ENCODE measurements around the gene CDK18. TPM values are rescaled to one million over a fixed set of nuclear protein-coding genes. Genes with fewer than 3 reads are reported as not detected.

Gene CDK18
- total RNA-seq, 6 experiments from 2014 or later = 0.33 to 2.9 (median 1.7) TPM

DNA sequence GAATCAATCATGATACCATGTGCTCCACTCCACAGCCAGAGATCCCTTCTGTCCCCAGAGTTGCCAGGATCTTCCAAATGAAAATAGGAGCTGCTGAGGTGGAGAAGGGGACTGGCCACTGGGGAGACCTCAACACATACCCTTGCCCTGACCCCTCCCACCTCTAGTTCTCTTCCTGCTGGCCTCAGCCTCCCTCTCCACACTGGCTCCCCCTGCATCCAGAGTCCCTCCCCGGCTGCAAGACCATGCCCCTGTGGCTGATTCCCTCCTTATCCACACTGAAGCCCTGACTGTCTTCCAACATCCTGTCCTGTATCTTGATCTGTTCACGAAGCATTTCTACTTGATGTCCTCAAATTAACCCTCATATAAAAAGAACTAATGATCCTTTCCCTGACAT lies 21.1 kb upstream of the CDK18 start:
- no peaks in the 10 kb centered on the region for H3K4me1 Mint-ChIP-seq (ENCODE audit: low read depth)
- no peak overlapping the region for H3K4me3 Mint-ChIP-seq
- TF ChIP-seq, protein P1, sequence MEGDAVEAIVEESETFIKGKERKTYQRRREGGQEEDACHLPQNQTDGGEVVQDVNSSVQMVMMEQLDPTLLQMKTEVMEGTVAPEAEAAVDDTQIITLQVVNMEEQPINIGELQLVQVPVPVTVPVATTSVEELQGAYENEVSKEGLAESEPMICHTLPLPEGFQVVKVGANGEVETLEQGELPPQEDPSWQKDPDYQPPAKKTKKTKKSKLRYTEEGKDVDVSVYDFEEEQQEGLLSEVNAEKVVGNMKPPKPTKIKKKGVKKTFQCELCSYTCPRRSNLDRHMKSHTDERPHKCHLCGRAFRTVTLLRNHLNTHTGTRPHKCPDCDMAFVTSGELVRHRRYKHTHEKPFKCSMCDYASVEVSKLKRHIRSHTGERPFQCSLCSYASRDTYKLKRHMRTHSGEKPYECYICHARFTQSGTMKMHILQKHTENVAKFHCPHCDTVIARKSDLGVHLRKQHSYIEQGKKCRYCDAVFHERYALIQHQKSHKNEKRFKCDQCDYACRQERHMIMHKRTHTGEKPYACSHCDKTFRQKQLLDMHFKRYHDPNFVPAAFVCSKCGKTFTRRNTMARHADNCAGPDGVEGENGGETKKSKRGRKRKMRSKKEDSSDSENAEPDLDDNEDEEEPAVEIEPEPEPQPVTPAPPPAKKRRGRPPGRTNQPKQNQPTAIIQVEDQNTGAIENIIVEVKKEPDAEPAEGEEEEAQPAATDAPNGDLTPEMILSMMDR (IDR thresholded peaks at IDR 0.05) = no peak
- peaks cover 58% of the 10 kb centered on the region for H3K27me3 Mint-ChIP-seq (ENCODE audit: insufficient read depth)
- H3K36me3 Mint-ChIP-seq (ENCODE audit: low read depth) = no peaks in the 10 kb centered on the region
- DNase-seq = no peak
- no peaks in the 10 kb centered on the region for H3K9me3 Mint-ChIP-seq
- no peak overlapping the region for H3K27ac Mint-ChIP-seq

DNA sequence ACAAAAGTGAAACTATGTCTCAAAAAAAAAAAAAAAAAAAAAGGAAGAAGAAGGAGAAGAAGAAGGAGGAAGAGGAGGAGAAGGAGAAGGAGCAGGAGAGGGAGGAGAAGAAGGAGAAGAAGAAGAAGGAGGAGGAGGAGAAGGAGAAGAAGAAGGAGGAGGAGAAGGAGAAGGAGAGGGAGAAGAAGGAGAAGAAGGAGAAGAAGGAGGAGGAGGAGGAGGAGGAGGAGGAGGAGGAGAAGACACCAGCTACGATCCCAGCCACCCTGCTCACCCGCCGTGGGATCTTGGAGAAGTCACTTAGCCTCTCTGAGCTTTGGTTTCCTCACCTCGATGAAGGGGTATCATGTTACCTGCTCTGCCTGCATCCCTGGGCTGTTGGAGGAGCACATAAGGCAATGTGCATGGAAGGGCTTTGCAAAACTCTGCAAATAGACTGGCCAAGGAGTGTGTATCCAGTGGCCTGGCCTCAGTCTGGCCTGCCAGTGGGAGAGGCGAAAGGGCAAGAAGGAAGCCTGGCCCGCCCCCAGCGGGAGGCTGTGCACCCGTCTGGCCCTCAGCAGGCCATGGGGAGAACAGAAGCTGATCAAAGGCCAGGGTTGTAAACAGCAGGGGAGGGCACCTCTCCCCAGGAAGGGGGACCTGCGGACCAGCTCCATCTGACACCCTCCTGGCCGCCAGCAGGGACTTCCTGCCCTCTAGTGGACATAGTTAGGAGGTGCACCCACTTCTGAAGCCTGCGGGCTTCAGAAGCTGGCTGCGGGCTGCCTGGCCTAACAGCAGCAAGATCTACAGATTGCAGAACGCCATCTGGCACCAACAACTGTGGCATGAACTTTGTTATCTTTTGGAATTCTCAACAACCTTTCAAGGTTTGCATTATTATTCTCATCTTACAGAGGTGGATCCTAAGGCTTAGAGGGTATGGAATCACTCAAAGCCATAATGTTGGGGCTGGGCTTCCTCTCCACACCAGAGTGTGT lies 19.2 kb upstream of the CDK18 start:
- Mint-ChIP-seq H3K36me3 (ENCODE audit: low read depth) (no peaks in the 10 kb centered on the region), H3K27me3 (ENCODE audit: insufficient read depth) (peaks cover 54% of the 10 kb centered on the region), H3K4me3 (no peak overlapping the region), H3K9me3 (no peaks in the 10 kb centered on the region), H3K4me1 (ENCODE audit: low read depth) (no peaks in the 10 kb centered on the region), H3K27ac (no peak overlapping the region)
- peak; percentile 46 for DNase-seq
- TF ChIP-seq, protein P1 (IDR thresholded peaks at IDR 0.05) = peak; percentile 99

DNA sequence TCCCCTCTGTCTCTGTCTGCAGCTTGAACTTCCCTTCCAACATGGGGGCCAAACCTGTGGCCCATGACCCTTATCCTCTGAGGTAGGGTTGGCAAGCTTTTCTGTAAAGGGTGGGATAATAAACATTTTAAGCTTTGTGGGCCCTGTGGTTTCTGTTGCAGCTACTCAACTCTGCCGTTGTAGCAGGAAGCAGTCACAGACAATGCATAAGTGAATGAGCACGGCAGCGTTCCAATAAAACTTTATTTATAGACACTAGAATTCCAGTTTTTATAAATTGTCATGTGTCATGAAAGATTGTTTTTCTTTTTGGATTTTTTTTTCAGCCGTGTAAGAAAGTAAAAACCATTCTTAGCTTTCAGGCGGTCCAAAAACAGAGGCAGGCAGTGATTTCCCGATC lies 18.2 kb upstream of the CDK18 start:
- DNase-seq = no peak
- no peaks in the 10 kb centered on the region for H3K4me1 Mint-ChIP-seq (ENCODE audit: low read depth)
- no peaks in the 10 kb centered on the region for H3K9me3 Mint-ChIP-seq
- TF ChIP-seq, protein P1 (IDR thresholded peaks at IDR 0.05) = no peak
- no peaks in the 10 kb centered on the region for H3K36me3 Mint-ChIP-seq (ENCODE audit: low read depth)
- H3K27me3 Mint-ChIP-seq (ENCODE audit: insufficient read depth) = peaks cover 47% of the 10 kb centered on the region
- no peak overlapping the region for H3K27ac Mint-ChIP-seq
- H3K4me3 Mint-ChIP-seq = no peak overlapping the region

DNA sequence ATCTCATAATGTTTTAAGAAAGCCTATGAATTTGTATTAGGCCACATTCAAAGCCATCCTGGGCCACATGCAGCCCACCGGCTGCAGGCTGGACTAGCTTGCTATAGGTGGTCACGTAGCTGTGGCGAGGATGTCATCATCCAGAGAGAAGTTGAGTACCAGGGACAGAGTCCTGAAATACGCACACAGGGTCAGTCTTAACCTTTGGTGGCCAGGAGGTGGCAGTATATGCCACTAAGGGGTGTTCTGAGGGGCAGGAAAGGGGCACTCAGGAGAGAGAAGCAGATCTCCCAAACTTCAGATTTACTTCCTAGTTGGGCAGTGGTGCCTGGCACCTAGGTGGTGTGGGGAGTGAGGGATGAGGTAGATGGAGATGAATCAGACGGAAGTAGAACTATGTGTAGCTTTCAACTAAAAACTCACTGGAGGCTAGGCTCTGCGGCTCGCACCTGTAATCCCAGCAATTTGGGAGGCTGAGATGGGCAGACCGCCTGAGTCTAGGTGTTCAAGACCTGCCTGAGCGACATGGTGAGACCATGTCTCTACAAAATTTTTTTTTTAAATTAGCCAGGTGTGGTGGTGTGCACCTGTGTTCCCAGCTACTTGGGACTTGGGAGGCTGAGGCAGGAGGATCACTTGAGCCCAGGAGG lies 16.3 kb upstream of the CDK18 start:
- Mint-ChIP-seq H3K4me1 (ENCODE audit: low read depth) (peaks cover 3% of the 10 kb centered on the region), H3K36me3 (ENCODE audit: low read depth) (no peaks in the 10 kb centered on the region), H3K27me3 (ENCODE audit: insufficient read depth) (peaks cover 36% of the 10 kb centered on the region), H3K9me3 (no peaks in the 10 kb centered on the region), H3K4me3 (no peak overlapping the region), H3K27ac (no peak overlapping the region)
- TF ChIP-seq, protein P1 (IDR thresholded peaks at IDR 0.05) = peak; percentile 91
- DNase-seq = peak; percentile 55

DNA sequence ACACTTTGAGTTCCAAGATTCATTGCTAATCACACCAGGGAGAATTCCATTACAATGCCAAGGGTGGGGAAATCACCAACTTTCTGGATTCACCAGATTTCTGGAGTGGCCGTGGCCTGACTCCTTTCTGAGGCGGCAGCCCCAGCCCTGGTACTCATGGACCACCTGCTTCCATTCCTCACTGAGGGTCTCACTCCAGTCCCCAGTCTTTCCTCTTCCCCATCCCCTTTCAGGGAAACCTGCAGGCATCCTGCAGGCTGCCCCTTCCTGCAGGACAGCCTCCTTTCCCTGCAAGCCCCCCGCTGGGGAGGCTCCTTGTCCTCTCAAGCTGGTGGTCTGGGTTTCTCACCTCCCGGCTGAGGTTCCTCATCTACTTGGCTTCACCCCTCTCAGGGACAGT lies 12.7 kb upstream of the CDK18 start:
- Mint-ChIP-seq H3K27ac (no peak overlapping the region), H3K36me3 (ENCODE audit: low read depth) (no peaks in the 10 kb centered on the region), H3K27me3 (ENCODE audit: insufficient read depth) (peaks cover 45% of the 10 kb centered on the region), H3K9me3 (no peaks in the 10 kb centered on the region), H3K4me1 (ENCODE audit: low read depth) (peaks cover 8% of the 10 kb centered on the region), H3K4me3 (no peak overlapping the region)
- TF ChIP-seq, protein P1 (IDR thresholded peaks at IDR 0.05) = no peak
- DNase-seq = no peak

All from HFFc6 (cell line).